HepG2 (cell line): ENCODE data around the gene KLHL18. TPM values are rescaled to one million over a fixed set of nuclear protein-coding genes. Genes with fewer than 3 reads are reported as not detected.

Experiments
- FOXA1 ChIP-seq, 2 experiments: fragments of 450-650 bp in 1 of 2; sonication (generic) in 1 of 2; formaldehyde crosslinking in 1 of 2; IDR thresholded peaks; 2 replicates each; pipeline versions ENCODE4 v1.4.0 to v1.6.1; 2016 to 2020; ENCODE audit warnings: missing genetic modification reagents in 1 of 2
- FOXA3 ChIP-seq: IDR thresholded peaks from 2 replicates; pipeline ENCODE4 v1.6.1; 2016; ENCODE audit warnings: missing genetic modification reagents, missing compliant biosample characterization
- HIVEP1 ChIP-seq: sonication (generic); formaldehyde crosslinking; IDR thresholded peaks from 2 replicates; pipeline ENCODE4 v1.4.0; 2020; ENCODE audit warnings: mild to moderate bottlenecking, missing genetic modification reagents
- HMG20B ChIP-seq: conservative IDR thresholded peaks from 2 replicates; pipeline ENCODE4 v1.6.1; 2016; ENCODE audit warnings: missing genetic modification reagents, missing compliant biosample characterization
- HMGA1 ChIP-seq: sonication (generic); formaldehyde crosslinking; conservative IDR thresholded peaks from 2 replicates; pipeline ENCODE4 v1.4.0; 2020; ENCODE audit warnings: missing genetic modification reagents
- HNF4A ChIP-seq: sonication (generic); formaldehyde crosslinking; IDR thresholded peaks from 2 replicates; pipeline ENCODE4 v1.4.0; 2020; ENCODE audit warnings: missing genetic modification reagents
- HNF4G ChIP-seq, 2 experiments: sonication (generic) in 1 of 2; formaldehyde crosslinking in 1 of 2; IDR thresholded peaks; 2 replicates each; pipeline versions ENCODE4 v1.4.0 to v1.6.1; 2011 to 2020; ENCODE audit warnings: borderline replicate concordance in 2 of 2, low read depth in 2 of 2, mild to moderate bottlenecking in 2 of 2, low read length in 1 of 2, missing genetic modification reagents in 1 of 2, moderate library complexity in 1 of 2
- JUN ChIP-seq: sonication (generic); formaldehyde crosslinking; IDR thresholded peaks from 2 replicates; pipeline ENCODE4 v1.4.0; 2020; ENCODE audit warnings: mild to moderate bottlenecking, missing genetic modification reagents
- MBD4 ChIP-seq: IDR thresholded peaks from 2 replicates; pipeline ENCODE4 v1.6.1; 2012; ENCODE audit warnings: low read length, inconsistent platforms, borderline replicate concordance
- NFKBIZ ChIP-seq: IDR thresholded peaks from 2 replicates; pipeline ENCODE4 v1.6.1; 2018; ENCODE audit warnings: missing genetic modification reagents, missing compliant biosample characterization
- NR2C2 ChIP-seq: sonication (generic); formaldehyde crosslinking; IDR thresholded peaks from 2 replicates; pipeline ENCODE4 v1.4.0; 2020; ENCODE audit warnings: missing genetic modification reagents, mild to moderate bottlenecking, moderate library complexity, borderline replicate concordance
- RCOR2 ChIP-seq: IDR thresholded peaks from 2 replicates; pipeline ENCODE4 v1.6.1; 2016; ENCODE audit warnings: missing biosample characterization, missing genetic modification reagents
- TBL1XR1 ChIP-seq: fragments of 150-350 bp; IDR thresholded peaks from 2 replicates; pipeline ENCODE4 v1.6.1; 2014; ENCODE audit warnings: borderline replicate concordance, low read length; ENCODE audit not compliant: partially characterized antibody
- U2AF2 ChIP-seq: fragments of 200-400 bp; formaldehyde crosslinking; IDR thresholded peaks from 2 replicates; pipeline ENCODE4 v1.6.1; 2017; ENCODE audit warnings: low read depth, mild to moderate bottlenecking, low read length
- ZFP36 ChIP-seq: fragments of 150-350 bp; IDR thresholded peaks from 2 replicates; pipeline ENCODE4 v1.6.1; 2018; ENCODE audit warnings: borderline replicate concordance, low read length, low read depth; ENCODE audit not compliant: partially characterized antibody
- ZFX ChIP-seq: sonication (generic); formaldehyde crosslinking; IDR thresholded peaks from 2 replicates; pipeline ENCODE4 v1.4.0; 2020; ENCODE audit warnings: mild to moderate bottlenecking, low read depth, missing genetic modification reagents, moderate library complexity
- ZFYVE20 ChIP-seq: sonication (generic); formaldehyde crosslinking; IDR thresholded peaks from 2 replicates; pipeline ENCODE4 v1.8.0; 2023; ENCODE audit warnings: low read depth, mild to moderate bottlenecking, moderate library complexity, missing genetic modification reagents, borderline replicate concordance
- ZNF30 ChIP-seq: sonication (generic); formaldehyde crosslinking; IDR thresholded peaks from 2 replicates; pipeline ENCODE4 v1.5.0; 2020; ENCODE audit warnings: mild to moderate bottlenecking, missing genetic modification reagents
- polyA plus RNA-seq, 8 experiments: library from polyadenylated mRNA; depleted of rRNA in 3 of 8; stranded (reverse) in 7 of 8; unstranded in 1 of 8; fragments of >200 nt; fragmentation: Illumina TruSeq in 4 of 8; extraction: Trizol in 4 of 8; gene quantifications; 2 replicates each; pipeline versions ENCODE4 v1.2.1 to v1.2.3, GENCODE V29; 2011 to 2016; ENCODE audit warnings: low read depth in 4 of 8, missing spikeins in 1 of 8, mixed read lengths in 1 of 8; ENCODE audit not compliant: insufficient read depth in 1 of 8
- total RNA-seq, 5 experiments: library from RNA; depleted of rRNA; stranded (reverse); fragments of >200 nt; fragmentation: Illumina TruSeq; extraction: Trizol; gene quantifications; 2 replicates each; pipeline ENCODE4 v1.2.3, GENCODE V29; 2016; ENCODE audit warnings: low read depth in 1 of 5
- TF ChIP-seq, protein P1 (sequence below): sonication (generic); formaldehyde crosslinking; IDR thresholded peaks from one replicate; pipeline ENCODE4 v1.5.1; 2020; ENCODE audit warnings: mild to moderate bottlenecking, missing genetic modification reagents; ENCODE audit errors: not compliant biosample characterization
- TF ChIP-seq, protein P2 (sequence below): sonication (generic); formaldehyde crosslinking; IDR thresholded peaks from 2 replicates; pipeline ENCODE4 v1.5.0; 2020; ENCODE audit warnings: mild to moderate bottlenecking, missing genetic modification reagents

KLHL18 gene
- total and polyA plus RNA-seq, 2 of the 13 experiments (the other 11 are each of a cell fraction or from before 2014, with no cell fraction given) = 17.5 to 18.8 TPM

DNA sequence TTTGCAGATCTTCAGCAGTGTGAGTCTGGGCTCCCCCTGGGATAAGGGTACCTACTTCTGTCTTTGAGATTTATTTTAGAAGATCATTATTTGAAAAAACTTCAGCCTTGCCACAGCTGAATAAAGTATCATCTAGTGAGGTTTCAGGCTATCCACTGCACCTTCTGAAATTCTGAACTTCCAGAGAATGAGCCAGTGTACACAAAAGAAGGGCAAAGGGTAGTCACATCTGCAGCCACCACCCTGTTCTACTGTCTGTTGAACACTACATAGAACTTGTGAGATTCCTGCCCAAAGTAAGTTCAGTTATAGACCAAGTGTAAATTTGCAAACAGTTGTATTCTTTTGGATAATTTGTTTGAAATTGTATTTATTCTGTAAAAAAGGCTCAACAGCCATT lies 60.1 kb downstream of the KLHL18 start (continued):
- TF ChIP-seq TBL1XR1 (no peak), HMG20B (CRISPR knock-in tag) (no peak), HIVEP1 (no peak), MBD4 (no peak), HNF4G (IDR thresholded peaks at IDR 0.05; ENCODE audit: borderline replicate concordance, low read depth, low read length) (0 out of 2 replicates have a peak, but pooled peaks have one; percentile 21), HNF4G (CRISPR knock-in tag; IDR thresholded peaks at IDR 0.05; ENCODE audit: borderline replicate concordance, low read depth) (no peak), ZNF30 (CRISPR knock-in tag) (no peak), NFKBIZ (no peak), HNF4A (CRISPR knock-in tag) (peak; percentile 19; the same call in 1 of the 2 replicates), HMGA1 (no peak), ZFYVE20 (CRISPR knock-in tag) (no peak), FOXA3 (CRISPR knock-in tag) (0 out of 2 replicates have a peak, but pooled peaks have one; percentile 11), JUN (CRISPR knock-in tag) (no peak), RCOR2 (no peak), ZFP36 (no peak), ZFX (no peak), NR2C2 (CRISPR knock-in tag) (no peak), FOXA1 (IDR thresholded peaks at IDR 0.05) (no peak), FOXA1 (CRISPR knock-in tag; IDR thresholded peaks at IDR 0.05) (0 out of 2 replicates have a peak, but pooled peaks have one; percentile 22), U2AF2 (no peak)
- TF ChIP-seq, protein P1, sequence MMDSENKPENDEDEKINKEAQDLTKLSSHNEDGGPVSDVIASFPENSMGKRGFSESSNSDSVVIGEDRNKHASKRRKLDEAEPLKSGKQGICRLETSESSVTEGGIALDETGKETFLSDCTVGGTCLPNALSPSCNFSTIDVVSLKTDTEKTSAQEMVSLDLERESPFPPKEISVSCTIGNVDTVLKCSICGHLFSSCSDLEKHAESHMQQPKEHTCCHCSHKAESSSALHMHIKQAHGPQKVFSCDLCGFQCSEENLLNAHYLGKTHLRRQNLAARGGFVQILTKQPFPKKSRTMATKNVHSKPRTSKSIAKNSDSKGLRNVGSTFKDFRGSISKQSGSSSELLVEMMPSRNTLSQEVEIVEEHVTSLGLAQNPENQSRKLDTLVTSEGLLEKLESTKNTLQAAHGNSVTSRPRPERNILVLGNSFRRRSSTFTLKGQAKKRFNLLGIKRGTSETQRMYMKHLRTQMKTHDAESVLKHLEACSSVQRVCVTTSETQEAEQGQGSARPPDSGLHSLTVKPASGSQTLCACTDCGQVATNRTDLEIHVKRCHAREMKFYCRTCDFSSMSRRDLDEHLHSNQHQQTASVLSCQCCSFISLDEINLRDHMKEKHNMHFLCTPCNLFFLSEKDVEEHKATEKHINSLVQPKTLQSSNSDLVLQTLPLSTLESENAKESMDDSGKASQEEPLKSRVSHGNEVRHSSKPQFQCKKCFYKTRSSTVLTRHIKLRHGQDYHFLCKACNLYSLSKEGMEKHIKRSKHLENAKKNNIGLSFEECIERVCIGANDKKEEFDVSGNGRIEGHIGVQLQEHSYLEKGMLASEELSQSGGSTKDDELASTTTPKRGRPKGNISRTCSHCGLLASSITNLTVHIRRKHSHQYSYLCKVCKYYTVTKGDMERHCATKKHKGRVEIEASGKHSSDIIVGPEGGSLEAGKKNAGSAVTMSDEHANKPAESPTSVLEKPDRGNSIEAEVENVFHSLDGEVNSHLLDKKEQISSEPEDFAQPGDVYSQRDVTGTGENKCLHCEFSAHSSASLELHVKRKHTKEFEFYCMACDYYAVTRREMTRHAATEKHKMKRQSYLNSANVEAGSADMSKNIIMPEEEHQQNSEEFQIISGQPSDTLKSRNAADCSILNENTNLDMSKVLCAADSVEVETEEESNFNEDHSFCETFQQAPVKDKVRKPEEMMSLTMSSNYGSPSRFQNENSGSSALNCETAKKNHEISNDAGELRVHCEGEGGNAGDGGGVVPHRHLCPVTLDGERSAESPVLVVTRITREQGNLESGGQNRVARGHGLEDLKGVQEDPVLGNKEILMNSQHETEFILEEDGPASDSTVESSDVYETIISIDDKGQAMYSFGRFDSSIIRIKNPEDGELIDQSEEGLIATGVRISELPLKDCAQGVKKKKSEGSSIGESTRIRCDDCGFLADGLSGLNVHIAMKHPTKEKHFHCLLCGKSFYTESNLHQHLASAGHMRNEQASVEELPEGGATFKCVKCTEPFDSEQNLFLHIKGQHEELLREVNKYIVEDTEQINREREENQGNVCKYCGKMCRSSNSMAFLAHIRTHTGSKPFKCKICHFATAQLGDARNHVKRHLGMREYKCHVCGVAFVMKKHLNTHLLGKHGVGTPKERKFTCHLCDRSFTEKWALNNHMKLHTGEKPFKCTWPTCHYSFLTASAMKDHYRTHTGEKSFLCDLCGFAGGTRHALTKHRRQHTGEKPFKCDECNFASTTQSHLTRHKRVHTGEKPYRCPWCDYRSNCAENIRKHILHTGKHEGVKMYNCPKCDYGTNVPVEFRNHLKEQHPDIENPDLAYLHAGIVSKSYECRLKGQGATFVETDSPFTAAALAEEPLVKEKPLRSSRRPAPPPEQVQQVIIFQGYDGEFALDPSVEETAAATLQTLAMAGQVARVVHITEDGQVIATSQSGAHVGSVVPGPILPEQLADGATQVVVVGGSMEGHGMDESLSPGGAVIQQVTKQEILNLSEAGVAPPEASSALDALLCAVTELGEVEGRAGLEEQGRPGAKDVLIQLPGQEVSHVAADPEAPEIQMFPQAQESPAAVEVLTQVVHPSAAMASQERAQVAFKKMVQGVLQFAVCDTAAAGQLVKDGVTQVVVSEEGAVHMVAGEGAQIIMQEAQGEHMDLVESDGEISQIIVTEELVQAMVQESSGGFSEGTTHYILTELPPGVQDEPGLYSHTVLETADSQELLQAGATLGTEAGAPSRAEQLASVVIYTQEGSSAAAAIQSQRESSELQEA (CRISPR knock-in tag) = no peak
- TF ChIP-seq, protein P2, sequence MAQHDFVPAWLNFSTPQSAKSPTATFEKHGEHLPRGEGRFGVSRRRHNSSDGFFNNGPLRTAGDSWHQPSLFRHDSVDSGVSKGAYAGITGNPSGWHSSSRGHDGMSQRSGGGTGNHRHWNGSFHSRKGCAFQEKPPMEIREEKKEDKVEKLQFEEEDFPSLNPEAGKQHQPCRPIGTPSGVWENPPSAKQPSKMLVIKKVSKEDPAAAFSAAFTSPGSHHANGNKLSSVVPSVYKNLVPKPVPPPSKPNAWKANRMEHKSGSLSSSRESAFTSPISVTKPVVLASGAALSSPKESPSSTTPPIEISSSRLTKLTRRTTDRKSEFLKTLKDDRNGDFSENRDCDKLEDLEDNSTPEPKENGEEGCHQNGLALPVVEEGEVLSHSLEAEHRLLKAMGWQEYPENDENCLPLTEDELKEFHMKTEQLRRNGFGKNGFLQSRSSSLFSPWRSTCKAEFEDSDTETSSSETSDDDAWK = no peak
